ENCODE measurements around the gene ANKS6.
A peak's percentile ranks its signal among the peaks of the same experiment; 100 is the strongest.

Gene ANKS6

DNA sequence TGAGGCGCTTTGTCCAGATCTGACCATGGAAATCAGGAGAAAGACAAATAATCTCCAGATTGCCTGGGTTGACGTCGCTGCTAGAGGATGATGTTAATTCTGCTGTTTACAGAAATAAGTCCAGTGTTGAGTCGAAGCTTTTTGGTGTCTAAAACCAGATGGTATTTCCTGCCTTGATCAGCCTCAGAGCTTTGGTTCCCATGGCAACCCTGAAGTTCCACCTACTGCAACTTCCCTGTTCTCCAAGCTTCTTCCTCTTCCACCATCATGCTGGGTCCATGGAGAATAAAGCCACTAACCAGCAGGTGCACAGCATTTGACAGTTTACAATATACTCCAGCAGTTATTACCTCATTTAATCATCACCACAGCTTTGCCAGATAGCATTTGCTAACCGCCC is 69.6 kb downstream of the ANKS6 start:
- H3K27ac ChIP-seq (ENCODE audit: low read depth, low read length), result no peak overlapping the region

DNA sequence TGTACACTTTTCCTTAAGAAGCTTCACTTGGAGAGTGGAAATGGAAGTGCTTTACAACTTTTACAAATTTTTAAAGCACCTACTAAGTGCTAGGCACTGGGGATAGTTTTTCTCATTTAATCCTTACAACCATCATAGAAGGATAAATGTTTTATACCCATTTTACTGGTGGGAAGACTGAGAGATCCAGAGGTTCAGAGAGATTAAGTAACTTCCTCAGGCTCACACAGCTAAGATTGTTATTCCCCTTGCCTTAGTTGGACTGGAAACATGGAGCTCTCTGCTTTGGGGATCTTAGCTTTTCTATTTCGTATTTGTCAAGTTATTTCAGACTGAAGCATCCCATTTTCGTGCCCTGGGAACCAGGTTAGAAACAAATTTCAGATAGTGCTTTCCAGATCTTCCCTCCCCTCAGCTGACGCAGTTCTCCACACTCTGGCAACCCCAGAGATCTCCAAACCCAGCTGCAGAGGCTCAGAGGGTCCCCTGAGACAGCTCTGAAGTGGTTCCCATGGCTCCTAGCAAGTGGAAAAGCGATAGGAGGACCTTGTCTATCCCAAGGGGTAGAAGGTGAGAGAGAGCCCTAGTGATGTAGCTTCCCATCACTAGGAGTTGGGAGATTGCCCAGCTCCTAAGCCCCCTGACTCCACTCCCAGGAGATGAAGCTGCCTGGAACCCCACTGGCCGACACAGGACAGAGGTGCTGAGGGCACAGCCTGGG is 71.4 kb downstream of the ANKS6 start:
- Histone ChIP-seq H3K9ac (ENCODE audit: low read length in 5 of 5) (no peak overlapping the region), H3K27me3 (ENCODE audit: control insufficient read depth in 5 of 5, insufficient read depth in 4 of 5, low read length in 5 of 5) (peaks cover 0 to 17% (median 13%) of the 10 kb centered on the region in 5 donors), H3K4me1 (ENCODE audit: control insufficient read depth in 5 of 5, insufficient read depth in 5 of 5, low read length in 5 of 5) (peaks cover 0 to 13% (median 3%) of the 10 kb centered on the region in 5 donors), H3K27ac (ENCODE audit: low read depth, low read length) (no peak overlapping the region), H3K9me3 (ENCODE audit: control insufficient read depth in 5 of 5, low read length in 5 of 5) (peaks cover 4 to 12% (median 6%) of the 10 kb centered on the region in 5 donors), H3K4me3 (ENCODE audit: low read depth in 1 of 5, low read length in 5 of 5) (no peak overlapping the region), H3K36me3 (ENCODE audit: control insufficient read depth in 5 of 5, insufficient read depth in 5 of 5, low read length in 5 of 5) (no peaks in the 10 kb centered on the region)

More for the DNA sequence above, 69.6 kb downstream of the ANKS6 start:
- Histone ChIP-seq H3K9me3 (ENCODE audit: control insufficient read depth in 5 of 5, low read length in 5 of 5) (peaks cover 4 to 12% (median 6%) of the 10 kb centered on the region in 5 donors), H3K36me3 (ENCODE audit: control insufficient read depth in 5 of 5, insufficient read depth in 5 of 5, low read length in 5 of 5) (no peaks in the 10 kb centered on the region), H3K27me3 (ENCODE audit: control insufficient read depth in 5 of 5, insufficient read depth in 4 of 5, low read length in 5 of 5) (peaks cover 0 to 17% (median 13%) of the 10 kb centered on the region in 5 donors), H3K4me3 (ENCODE audit: low read depth in 1 of 5, low read length in 5 of 5) (no peak overlapping the region), H3K4me1 (ENCODE audit: control insufficient read depth in 5 of 5, insufficient read depth in 5 of 5, low read length in 5 of 5) (peaks cover 0 to 13% (median 3%) of the 10 kb centered on the region in 5 donors), H3K9ac (ENCODE audit: low read length in 5 of 5) (no peak overlapping the region)

DNA sequence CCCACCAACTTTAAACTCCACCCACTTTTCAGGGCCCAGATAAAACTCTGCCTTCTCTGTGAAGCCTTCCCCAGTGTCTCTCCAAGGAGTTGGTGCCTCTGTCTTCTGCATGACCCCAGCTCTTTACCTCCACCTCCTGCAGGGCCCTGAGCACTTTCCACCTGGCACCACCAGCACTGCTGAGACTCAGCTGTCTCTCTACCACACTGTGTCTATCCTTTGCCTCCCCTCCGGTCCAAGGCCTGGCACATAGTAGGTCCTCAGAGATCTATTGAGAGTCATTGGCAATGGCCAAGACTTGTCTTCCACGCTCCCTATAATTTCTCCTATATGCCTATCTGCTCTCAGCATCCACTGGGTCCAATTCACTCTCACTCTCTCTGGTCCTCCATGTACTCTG is 74.7 kb downstream of the ANKS6 start:
- H3K36me3 ChIP-seq (ENCODE audit: control insufficient read depth in 5 of 5, insufficient read depth in 5 of 5, low read length in 5 of 5), result no peaks in the 10 kb centered on the region
- H3K27me3 ChIP-seq (ENCODE audit: control insufficient read depth in 5 of 5, insufficient read depth in 4 of 5, low read length in 5 of 5), result peaks cover 0 to 13% (median 11%) of the 10 kb centered on the region in 5 donors
- no peak overlapping the region for H3K27ac ChIP-seq (ENCODE audit: low read depth, low read length)
- peaks cover 0 to 10% (median 3%) of the 10 kb centered on the region in 5 donors for H3K4me1 ChIP-seq (ENCODE audit: control insufficient read depth in 5 of 5, insufficient read depth in 5 of 5, low read length in 5 of 5)
- no peak overlapping the region for H3K4me3 ChIP-seq (ENCODE audit: low read depth in 1 of 5, low read length in 5 of 5)
- no peak overlapping the region for H3K9ac ChIP-seq (ENCODE audit: low read length in 5 of 5)
- peaks cover 4 to 12% (median 7%) of the 10 kb centered on the region in 5 donors for H3K9me3 ChIP-seq (ENCODE audit: control insufficient read depth in 5 of 5, low read length in 5 of 5)

DNA sequence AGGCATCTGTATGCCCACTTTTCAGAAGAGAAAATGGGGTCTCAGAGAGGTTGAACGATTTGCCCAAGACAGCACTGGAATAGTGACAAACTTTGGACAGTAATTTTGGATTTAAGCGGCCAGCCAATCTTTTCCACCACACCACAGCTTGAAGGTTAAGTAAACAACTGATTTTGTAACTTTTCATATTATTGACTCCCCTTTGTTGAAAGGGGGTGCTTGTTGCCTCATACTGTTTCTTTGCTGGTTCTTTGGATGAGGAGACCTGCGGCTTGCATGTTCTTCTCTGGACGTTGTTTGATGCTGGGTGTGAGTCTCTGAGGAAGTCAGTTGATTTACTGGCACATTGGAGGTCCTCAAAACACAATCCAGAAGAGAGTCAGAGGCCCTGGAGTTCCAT is 76.0 kb downstream of the ANKS6 start:
- Histone ChIP-seq H3K9me3 (ENCODE audit: control insufficient read depth in 5 of 5, low read length in 5 of 5) (peaks cover 4 to 12% (median 7%) of the 10 kb centered on the region in 5 donors), H3K36me3 (ENCODE audit: control insufficient read depth in 5 of 5, insufficient read depth in 5 of 5, low read length in 5 of 5) (no peaks in the 10 kb centered on the region), H3K9ac (ENCODE audit: low read length in 5 of 5) (no peak overlapping the region), H3K27ac (ENCODE audit: low read depth, low read length) (no peak overlapping the region), H3K4me3 (ENCODE audit: low read depth in 1 of 5, low read length in 5 of 5) (no peak overlapping the region), H3K4me1 (ENCODE audit: control insufficient read depth in 5 of 5, insufficient read depth in 5 of 5, low read length in 5 of 5) (peaks cover 0 to under 1% (median 0%) of the 10 kb centered on the region in 5 donors), H3K27me3 (ENCODE audit: control insufficient read depth in 5 of 5, insufficient read depth in 4 of 5, low read length in 5 of 5) (peaks cover 0 to 8% (median 6%) of the 10 kb centered on the region in 5 donors)

DNA sequence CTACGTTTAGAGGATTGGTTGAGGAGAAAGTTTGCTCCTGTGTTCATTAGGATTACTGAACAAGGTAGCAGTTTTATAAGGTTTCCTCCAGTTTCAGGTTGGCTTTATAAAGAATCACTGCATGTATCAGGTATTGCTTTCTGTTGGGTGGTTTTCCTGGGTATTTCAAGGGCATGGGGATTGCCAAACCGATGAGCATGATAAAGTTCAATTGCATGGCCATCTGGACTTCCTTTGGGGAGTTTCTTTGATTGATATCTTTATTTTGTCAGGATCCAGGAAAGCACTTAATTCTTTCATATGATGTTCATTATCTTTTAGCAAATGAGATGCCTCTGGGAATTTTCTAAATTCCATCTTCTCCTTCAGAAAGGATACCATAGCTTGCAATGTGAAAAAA is 77.3 kb downstream of the ANKS6 start:
- Histone ChIP-seq H3K27ac (ENCODE audit: low read depth, low read length) (no peak overlapping the region), H3K27me3 (ENCODE audit: control insufficient read depth in 5 of 5, insufficient read depth in 4 of 5, low read length in 5 of 5) (peaks cover 0 to 6% (median 3%) of the 10 kb centered on the region in 5 donors)

DNA sequence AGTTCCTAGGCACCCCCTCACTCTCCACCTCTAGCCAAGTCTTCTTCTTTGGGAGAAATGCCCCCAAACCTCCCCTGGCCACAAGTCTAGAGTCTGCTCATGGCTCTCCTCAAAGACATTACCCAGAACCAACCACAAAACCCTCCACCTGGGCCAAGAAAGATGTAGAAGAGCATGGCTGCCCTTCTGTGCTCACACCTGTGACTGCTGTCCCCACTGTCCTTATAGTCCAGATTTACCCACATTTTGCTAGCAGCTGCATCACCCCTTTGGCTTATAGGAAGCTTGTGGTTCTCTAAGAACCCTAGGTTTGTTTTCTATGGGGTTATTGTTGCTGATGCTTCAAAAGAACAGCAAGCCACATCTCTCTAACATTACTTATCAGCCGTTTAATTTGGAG is 81.5 kb downstream of the ANKS6 start:
- H3K27ac ChIP-seq (ENCODE audit: low read depth, low read length), result no peak overlapping the region
- H3K9me3 ChIP-seq (ENCODE audit: control insufficient read depth in 5 of 5, low read length in 5 of 5), result peaks cover 0 to 2% (median 0%) of the 10 kb centered on the region in 5 donors
- no peaks in the 10 kb centered on the region for H3K36me3 ChIP-seq (ENCODE audit: control insufficient read depth in 5 of 5, insufficient read depth in 5 of 5, low read length in 5 of 5)
- H3K4me1 ChIP-seq (ENCODE audit: control insufficient read depth in 5 of 5, insufficient read depth in 5 of 5, low read length in 5 of 5), result no peaks in the 10 kb centered on the region
- H3K27me3 ChIP-seq (ENCODE audit: control insufficient read depth in 5 of 5, insufficient read depth in 4 of 5, low read length in 5 of 5), result peaks cover 8 to 25% (median 18%) of the 10 kb centered on the region in 5 donors
- no peak overlapping the region for H3K4me3 ChIP-seq (ENCODE audit: low read depth in 1 of 5, low read length in 5 of 5)
- no peak overlapping the region for H3K9ac ChIP-seq (ENCODE audit: low read length in 5 of 5)

More for the DNA sequence above, 77.3 kb downstream of the ANKS6 start:
- Histone ChIP-seq H3K9me3 (ENCODE audit: control insufficient read depth in 5 of 5, low read length in 5 of 5) (peaks cover 4 to 7% (median 7%) of the 10 kb centered on the region in 5 donors), H3K36me3 (ENCODE audit: control insufficient read depth in 5 of 5, insufficient read depth in 5 of 5, low read length in 5 of 5) (no peaks in the 10 kb centered on the region), H3K4me1 (ENCODE audit: control insufficient read depth in 5 of 5, insufficient read depth in 5 of 5, low read length in 5 of 5) (no peaks in the 10 kb centered on the region), H3K4me3 (ENCODE audit: low read depth in 1 of 5, low read length in 5 of 5) (no peak overlapping the region), H3K9ac (ENCODE audit: low read length in 5 of 5) (no peak overlapping the region)

DNA sequence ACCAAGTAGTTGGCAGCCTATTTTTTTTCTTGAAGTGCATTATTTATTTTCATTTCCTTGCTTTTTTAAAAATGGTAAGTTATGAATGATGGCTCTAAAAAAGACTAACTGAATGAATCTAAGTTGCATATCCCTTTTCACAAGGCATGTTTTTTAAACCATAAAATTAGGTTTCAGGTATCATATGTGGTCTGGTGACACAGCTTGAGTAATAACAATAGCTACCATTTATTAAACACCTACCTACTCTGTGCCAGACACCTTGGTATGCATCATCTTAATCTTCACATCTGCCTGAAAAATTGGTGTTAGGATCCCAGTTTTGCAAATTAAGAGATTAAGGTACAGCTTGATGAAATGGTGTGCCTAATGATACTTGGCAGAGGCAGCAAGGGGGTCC is 83.4 kb downstream of the ANKS6 start:
- Histone ChIP-seq H3K36me3 (ENCODE audit: control insufficient read depth in 5 of 5, insufficient read depth in 5 of 5, low read length in 5 of 5) (no peaks in the 10 kb centered on the region), H3K27ac (ENCODE audit: low read depth, low read length) (no peak overlapping the region), H3K4me3 (ENCODE audit: low read depth in 1 of 5, low read length in 5 of 5) (no peak overlapping the region), H3K9ac (ENCODE audit: low read length in 5 of 5) (no peak overlapping the region), H3K9me3 (ENCODE audit: control insufficient read depth in 5 of 5, low read length in 5 of 5) (peaks cover 0 to 2% (median 0%) of the 10 kb centered on the region in 5 donors), H3K27me3 (ENCODE audit: control insufficient read depth in 5 of 5, insufficient read depth in 4 of 5, low read length in 5 of 5) (peaks cover 16 to 34% (median 29%) of the 10 kb centered on the region in 5 donors), H3K4me1 (ENCODE audit: control insufficient read depth in 5 of 5, insufficient read depth in 5 of 5, low read length in 5 of 5) (peaks cover 0 to 11% (median 4%) of the 10 kb centered on the region in 5 donors)

DNA sequence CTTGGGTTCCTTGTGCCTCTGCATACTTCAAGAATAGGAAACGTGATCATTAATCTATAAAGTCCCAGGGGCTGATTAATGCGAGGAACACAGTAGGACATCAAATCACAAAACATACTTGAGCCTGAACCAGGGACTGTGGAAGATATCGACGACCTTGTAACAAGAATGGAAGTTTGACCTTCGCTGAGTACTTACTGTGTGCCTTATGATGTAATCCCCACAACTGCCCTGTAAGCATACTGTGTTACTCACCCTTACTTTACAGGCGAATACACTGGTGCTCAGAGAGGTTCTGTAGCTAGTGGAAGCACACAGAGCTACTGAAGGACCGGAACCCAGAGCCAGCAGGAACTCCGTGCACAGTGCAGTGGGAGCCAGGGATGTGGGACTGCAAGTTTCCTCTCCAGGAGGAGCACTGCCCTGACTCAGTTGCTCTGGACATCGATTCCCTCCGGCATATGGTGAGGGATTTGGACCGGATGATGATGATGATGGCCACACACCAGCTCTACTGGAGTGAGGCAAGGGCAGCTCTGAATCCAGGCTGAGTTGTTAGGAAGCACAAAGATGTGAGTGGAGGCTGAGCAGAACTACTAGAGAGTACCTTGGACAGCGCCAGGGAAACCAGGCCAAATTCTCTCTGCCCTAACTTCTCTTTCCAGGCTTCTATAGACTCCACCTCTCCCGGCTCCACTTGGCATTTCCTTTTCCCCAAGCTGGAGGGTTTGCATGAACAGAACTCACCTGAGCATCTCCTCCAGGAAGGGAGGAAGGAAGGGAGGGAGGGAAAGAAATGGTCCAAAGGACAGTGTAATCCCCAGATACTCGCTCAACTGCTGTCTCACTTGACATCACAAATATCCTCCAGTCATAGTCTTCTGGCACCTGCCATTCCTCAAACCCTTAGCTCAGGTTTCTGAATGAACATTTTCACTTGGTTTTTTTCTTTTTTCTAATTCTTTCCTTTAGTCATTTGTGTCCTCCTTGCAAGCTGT is 86.1 kb downstream of the ANKS6 start:
- no peak overlapping the region for H3K4me3 ChIP-seq (ENCODE audit: low read depth in 1 of 5, low read length in 5 of 5)
- H3K27me3 ChIP-seq (ENCODE audit: control insufficient read depth in 5 of 5, insufficient read depth in 4 of 5, low read length in 5 of 5), result peaks cover 33 to 54% (median 47%) of the 10 kb centered on the region in 5 donors
- H3K9ac ChIP-seq (ENCODE audit: low read length in 5 of 5), result no peak overlapping the region
- no peaks in the 10 kb centered on the region for H3K36me3 ChIP-seq (ENCODE audit: control insufficient read depth in 5 of 5, insufficient read depth in 5 of 5, low read length in 5 of 5)
- H3K27ac ChIP-seq (ENCODE audit: low read depth, low read length), result no peak overlapping the region
- no peaks in the 10 kb centered on the region for H3K9me3 ChIP-seq (ENCODE audit: control insufficient read depth in 5 of 5, low read length in 5 of 5)
- H3K4me1 ChIP-seq (ENCODE audit: control insufficient read depth in 5 of 5, insufficient read depth in 5 of 5, low read length in 5 of 5), result peaks cover 0 to 22% (median 16%) of the 10 kb centered on the region in 5 donors

DNA sequence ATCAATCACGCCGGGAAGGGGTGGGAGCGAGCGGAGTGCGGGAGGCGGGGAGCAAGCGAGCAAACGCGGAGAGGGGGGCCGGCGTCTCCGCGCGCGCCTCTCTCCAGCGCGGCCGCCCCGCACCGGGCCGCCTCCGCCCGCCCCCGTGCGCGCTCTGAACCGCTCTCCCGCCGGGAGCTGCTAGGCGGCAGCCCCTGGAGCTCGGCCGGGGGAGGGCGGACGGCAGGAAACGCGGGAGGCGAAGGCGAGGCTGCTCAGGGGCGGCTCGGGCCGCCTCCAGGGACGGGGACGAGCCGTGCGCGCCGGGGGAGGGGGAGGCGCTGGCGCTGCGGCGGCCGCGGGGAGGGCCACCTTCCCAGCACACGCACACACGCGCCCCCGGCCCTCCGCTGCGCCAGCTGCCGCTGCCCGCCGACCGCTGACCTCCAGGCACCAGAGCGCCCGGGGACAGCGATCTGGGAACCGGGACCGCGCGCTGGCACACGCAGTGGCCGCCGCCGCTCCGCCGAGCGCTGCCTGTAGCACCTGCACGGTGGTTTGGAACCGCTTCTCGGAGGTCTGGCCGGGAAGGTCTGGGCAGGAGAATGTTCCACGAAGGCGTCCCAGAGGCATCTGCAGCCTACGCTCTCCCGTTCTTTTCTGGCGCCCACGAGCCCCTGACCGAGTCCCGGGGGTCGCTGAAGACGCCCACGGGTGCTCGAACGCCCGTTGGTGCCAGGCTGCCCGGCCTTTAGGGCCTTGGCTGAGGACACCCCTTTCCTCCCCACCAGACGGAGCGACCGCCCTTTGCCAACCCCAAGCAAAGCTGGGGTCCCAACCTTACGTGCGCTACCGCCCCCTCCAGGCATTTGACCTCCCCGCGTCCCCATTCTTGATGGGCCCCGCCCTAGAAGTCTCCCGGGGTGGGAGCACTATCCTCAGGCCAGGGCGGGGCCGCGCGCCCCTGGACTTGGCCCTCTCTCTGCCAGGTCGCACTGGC is 87.1 kb downstream of the ANKS6 start, which contains the start of gene GABBR2:
GABBR2 (minus strand) TSS at position 3 of the 979 bp plus-strand sequence. CDS start 198 bp downstream, outside the sequence.
- peaks cover 33 to 60% (median 48%) of the 10 kb centered on the region in 5 donors for H3K27me3 ChIP-seq (ENCODE audit: control insufficient read depth in 5 of 5, insufficient read depth in 4 of 5, low read length in 5 of 5)
- no peaks in the 10 kb centered on the region for H3K9me3 ChIP-seq (ENCODE audit: control insufficient read depth in 5 of 5, low read length in 5 of 5)
- peak within 1 kb of the TSS in 3 of 5 donors; percentile 22 to 46 (median 41) for H3K4me3 ChIP-seq (ENCODE audit: low read depth in 1 of 5, low read length in 5 of 5)
- H3K27ac ChIP-seq (ENCODE audit: low read depth, low read length), result no peak within 1 kb of the TSS
- H3K4me1 ChIP-seq (ENCODE audit: control insufficient read depth in 5 of 5, insufficient read depth in 5 of 5, low read length in 5 of 5), result peaks cover 0 to 22% (median 16%) of the 10 kb centered on the region in 5 donors
- no peak within 1 kb of the TSS for H3K9ac ChIP-seq (ENCODE audit: low read length in 5 of 5)
- H3K36me3 ChIP-seq (ENCODE audit: control insufficient read depth in 5 of 5, insufficient read depth in 5 of 5, low read length in 5 of 5), result no peaks in the 10 kb centered on the region

All from subcutaneous abdominal adipose tissue (tissue), 5 donors.